NCI-H82 (cell line): ENCODE results near the gene LHX5.

Experiments
- DNase-seq: peaks from one replicate; lab custom pipeline; 2025; lab: John Stamatoyannopoulos, UW

LHX5 gene

DNA sequence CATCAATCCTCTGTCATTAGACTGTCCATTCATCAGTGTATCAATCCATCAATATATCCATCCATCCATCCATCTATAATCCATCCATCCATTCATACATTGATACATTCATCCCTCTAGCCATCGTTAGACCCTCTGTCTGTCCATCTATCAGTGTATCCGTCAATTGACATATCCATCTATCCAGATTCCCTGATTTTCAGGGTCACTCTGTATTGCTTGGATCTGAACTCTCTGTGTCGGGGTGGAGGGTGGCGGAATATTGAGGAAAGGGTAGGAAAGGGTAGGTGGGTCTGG lies 32.4 kb downstream of the LHX5 start:
- no peak for DNase-seq

DNA sequence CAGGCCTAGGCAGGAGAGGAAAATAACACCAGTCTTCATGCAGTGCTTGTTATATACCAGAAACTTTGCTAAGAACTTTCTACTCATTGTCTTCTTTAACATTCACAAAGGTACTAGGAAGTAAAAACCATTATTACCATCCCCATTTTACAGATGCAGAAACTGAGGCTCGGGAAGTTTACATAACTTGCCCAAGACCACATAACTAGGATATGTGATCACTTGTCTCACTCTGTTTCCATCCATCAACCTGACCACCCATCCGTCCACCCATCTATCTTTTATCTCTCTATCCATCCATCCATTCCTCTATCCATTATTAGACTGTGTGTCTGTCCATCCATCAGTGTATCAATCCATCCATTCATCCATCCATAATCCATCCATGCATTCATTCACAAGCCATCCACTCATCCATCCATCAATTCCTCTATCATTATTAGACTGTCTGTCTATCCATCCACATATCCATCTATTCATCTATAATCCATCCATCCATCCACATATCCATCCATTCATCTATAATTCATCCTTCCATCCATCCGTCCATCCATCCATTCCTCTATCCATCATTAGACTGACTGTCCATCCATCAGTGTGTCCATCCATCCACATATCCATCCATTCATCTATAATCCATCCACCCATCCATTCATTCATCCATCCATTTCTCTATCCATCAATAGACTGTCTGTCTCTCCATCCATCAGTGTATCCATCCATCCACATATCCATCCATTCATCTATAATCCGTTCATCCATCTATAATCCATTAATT lies 33.0 kb downstream of the LHX5 start:
- no peak for DNase-seq

DNA sequence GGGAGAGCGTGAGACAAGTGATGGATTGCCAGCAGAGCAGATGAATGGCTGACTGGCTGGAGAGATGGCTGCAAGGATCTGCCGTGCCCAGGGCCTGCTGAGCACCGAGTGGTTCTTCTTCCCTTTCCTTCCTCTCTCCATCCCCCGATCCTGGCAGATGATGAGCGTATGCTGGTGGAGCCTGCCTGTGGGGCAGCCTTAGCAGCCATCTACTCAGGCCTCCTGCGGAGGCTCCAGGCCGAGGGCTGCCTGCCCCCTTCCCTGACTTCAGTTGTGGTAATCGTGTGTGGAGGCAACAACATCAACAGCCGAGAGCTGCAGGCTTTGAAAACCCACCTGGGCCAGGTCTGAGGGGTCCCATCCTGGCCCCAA lies 34.0 kb downstream of the LHX5 start:
- no peak for DNase-seq

- DNase-seq, result no peak
Measured at GRCh38 chr12:113436993-113437728, 34.5 kb downstream of the LHX5 start.

- no peak for DNase-seq
Measured at GRCh38 chr12:113436586-113436985, 35.1 kb downstream of the LHX5 start.

DNA sequence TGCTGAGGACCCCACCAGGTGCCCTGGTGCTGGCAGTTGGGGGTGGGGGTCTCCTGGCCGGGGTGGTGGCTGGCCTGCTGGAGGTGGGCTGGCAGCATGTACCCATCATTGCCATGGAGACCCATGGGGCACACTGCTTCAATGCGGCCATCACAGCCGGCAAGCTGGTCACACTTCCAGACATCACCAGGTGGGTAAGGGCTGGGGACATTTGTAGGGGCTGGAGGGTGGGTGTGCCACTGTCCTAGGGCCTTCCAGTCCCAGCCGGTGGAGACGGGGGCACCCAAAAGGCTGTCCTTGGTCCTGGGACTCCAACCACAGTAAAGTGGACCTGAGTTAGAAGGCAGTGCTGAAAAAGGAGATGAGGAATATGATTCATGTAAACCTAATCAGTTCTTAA lies 36.3 kb downstream of the LHX5 start:
- DNase-seq, result no peak

DNA sequence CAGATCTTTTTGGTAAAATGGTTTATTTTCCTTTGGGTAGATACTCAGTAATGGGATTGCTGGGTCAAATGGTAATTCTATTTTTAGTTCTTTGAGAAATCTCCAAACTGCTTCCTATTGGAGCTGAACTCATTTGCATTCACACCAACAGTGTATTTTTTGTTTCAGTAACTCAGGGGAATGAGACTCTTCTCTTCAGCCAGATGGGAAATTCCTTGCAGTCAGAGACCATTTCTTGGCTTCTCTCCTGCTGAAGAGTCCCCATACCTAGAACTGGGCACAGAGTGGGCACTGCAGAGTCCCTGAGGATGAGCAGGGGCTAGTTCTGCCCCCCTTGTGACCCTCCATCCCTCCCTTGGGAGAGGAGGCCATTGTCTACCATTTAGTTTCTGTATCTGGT lies 38.7 kb downstream of the LHX5 start:
- no peak for DNase-seq

DNA sequence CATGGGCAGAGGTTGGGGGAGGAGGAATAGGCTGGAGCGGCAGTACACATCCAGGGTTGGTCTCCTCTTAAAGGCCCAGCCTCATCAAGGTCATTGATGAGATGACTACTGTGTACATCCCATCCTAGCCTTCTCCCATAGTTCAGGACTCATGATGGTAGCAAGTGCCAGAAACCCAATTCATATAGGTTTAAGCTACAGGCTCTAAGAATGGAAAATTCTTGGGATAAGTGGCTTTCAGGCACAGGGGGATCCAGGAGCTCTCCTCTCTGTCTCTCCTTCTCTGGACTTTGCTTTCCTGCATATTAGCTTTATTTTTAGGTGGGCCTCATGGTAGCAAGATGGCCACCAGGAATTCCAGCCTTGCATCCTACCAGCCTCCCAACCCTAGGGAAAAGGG lies 43.2 kb downstream of the LHX5 start:
- DNase-seq, result no peak

- no peak for DNase-seq
Measured at GRCh38 chr12:113427882-113428281, 43.8 kb downstream of the LHX5 start.

DNA sequence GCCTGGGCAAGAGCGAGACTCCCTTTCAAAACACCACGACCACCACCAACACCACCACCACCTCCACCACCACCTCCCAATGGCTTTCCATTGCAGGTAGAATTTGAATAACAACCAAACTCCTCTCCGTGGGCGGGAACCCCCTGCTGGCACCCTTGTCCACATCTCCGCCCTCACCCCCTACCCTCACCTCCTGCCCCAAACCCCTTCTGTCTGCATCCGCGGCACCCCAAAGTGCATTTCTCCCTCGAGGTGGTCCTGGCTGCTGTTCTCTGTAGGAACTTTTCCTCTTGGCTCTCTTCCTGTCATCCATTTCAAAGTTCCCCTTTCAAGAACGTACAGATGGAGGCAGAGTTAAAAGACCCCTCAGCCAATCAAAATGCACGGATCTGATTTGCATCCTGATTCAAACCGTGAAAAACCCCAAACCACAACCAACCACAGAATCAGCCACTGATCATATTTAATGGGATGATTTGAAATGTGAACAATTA lies 45.7 kb downstream of the LHX5 start:
- no peak for DNase-seq

GRCh38 chr12:113424915-113425823 lies 46.5 kb downstream of the LHX5 start:
- peak; percentile 62 for DNase-seq

GRCh38 chr12:113424456-113424855 lies 47.2 kb downstream of the LHX5 start:
- DNase-seq, result no peak

DNA sequence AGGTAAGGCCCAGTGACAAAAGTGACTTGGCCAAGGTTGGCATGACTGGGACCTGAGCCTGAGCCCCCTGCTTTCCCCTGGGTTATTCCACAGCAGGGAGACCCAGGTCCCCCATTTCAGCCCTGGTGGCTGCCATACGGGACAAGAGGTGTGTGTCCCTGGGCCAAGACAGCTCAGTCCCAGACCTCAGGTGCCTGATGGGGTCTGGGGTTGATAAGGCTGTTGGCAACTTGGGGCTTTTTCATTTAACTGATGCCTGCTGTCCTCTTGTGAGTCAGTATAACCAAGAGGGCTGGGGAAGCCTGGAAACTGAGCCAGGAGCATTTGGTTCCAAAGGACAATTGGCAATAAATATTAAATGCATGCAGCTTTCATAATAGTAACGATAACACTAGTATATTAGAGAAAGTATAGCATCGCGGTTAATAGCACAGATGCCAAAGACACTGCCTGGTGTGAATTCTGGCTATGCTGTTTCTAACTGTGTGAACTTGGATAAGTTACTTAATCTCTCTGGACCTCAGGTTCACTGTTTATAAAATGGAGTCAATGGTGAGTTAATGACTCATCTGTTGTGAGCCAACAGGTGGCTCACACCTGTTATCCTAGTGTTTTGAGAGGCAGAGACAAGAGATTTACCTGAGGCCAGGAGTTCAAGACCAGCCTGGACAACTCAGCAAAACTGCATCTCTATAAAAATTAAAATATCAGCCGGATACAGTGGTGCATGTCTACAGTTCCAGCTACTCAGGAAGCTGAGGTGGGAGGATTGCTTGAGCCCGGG lies 48.6 kb downstream of the LHX5 start:
- no peak for DNase-seq

- DNase-seq, result peak; percentile 58
Measured at GRCh38 chr12:113422030-113422885, 49.4 kb downstream of the LHX5 start, which contains the start of gene SDSL. Gene SDSL, plus strand, starts transcription at chr12:113422380. Its CDS starts 5,603 bp downstream, at chr12:113427983.

GRCh38 chr12:113420996-113421595 lies 50.6 kb downstream of the LHX5 start:
- no peak for DNase-seq

GRCh38 chr12:113418213-113418879 lies 53.3 kb downstream of the LHX5 start:
- DNase-seq, result no peak

GRCh38 chr12:113416091-113416754 lies 55.4 kb downstream of the LHX5 start:
- DNase-seq, result no peak

GRCh38 chr12:113414519-113415038 lies 57.1 kb downstream of the LHX5 start:
- no peak for DNase-seq

GRCh38 chr12:113413488-113413939 lies 58.2 kb downstream of the LHX5 start:
- peak; percentile 19 for DNase-seq
